Vagina (tissue), 2 donors: Measurements from ENCODE around the gene SLTM. TPM values are rescaled to one million over a fixed set of nuclear protein-coding genes. Genes with fewer than 3 reads are reported as not detected.

Source experiments
- DNase-seq, 2 donors: peaks; one replicate each; pipeline ENCODE4 v3.0.0-alpha.2; 2017; ENCODE audit errors: extremely low spot score in 2 of 2
- H3K27ac ChIP-seq: fragments of 200-600 bp; sonication (generic); one replicate; pipeline ENCODE4 v1.5.1; 2019
- H3K27me3 ChIP-seq: fragments of 200-600 bp; sonication (generic); one replicate; pipeline ENCODE4 v1.5.1; 2019
- H3K36me3 ChIP-seq, 2 donors: fragments of 200-600 bp; sonication (generic); one replicate each; pipeline ENCODE4 v1.5.1; 2017 to 2019
- H3K4me1 ChIP-seq: fragments of 200-600 bp; sonication (generic); one replicate; pipeline ENCODE4 v1.5.1; 2019
- H3K4me3 ChIP-seq, 2 donors: fragments of 200-600 bp; sonication (generic); 1 replicate in 1 of 2; 2 replicates in 1 of 2; pipeline ENCODE4 v1.5.1; 2016 to 2019
- H3K9me3 ChIP-seq: fragments of 200-600 bp; sonication (generic); one replicate; pipeline ENCODE4 v1.5.1; 2019
- CTCF ChIP-seq, 3 experiments: fragments of 450-650 bp in 2 of 3; fragments of 200-600 bp in 1 of 3; sonication (generic) in 1 of 3; IDR thresholded peaks; one replicate each; pipeline ENCODE4 v1.5.1; 2017 to 2019; ENCODE audit warnings: antibody characterized with exemption in 3 of 3, mild to moderate bottlenecking in 2 of 3, moderate library complexity in 2 of 3
- POLR2A ChIP-seq, 2 donors: fragments of 450-650 bp; IDR thresholded peaks; one replicate each; pipeline ENCODE4 v1.6.1; 2017; ENCODE audit warnings: antibody characterized with exemption in 2 of 2, mild to moderate bottlenecking in 2 of 2, moderate library complexity in 2 of 2
- POLR2AphosphoS5 ChIP-seq, 2 donors: sonication (generic); formaldehyde crosslinking; IDR thresholded peaks; one replicate each; pipeline ENCODE4 v1.9.0; 2017; ENCODE audit warnings: antibody characterized with exemption in 2 of 2, mild to moderate bottlenecking in 2 of 2, low read depth in 1 of 2; ENCODE audit not compliant: insufficient read depth in 1 of 2
- intact Hi-C: fragments of 100-400 bp; cut with DNase I; formaldehyde crosslinking; loops from one replicate; pipeline ENCODE4 v1.15.1; 2023
- total RNA-seq: library from RNA; depleted of rRNA; stranded (reverse); fragments of >200 nt; gene quantifications from one replicate; pipeline ENCODE4 v1.2.3, GENCODE V29; 2016

Gene SLTM
- total RNA-seq, 1 donor from 2014 or later = 76.9 TPM

- Histone ChIP-seq H3K4me1 (no peaks in the 10 kb centered on the region), H3K27me3 (no peaks in the 10 kb centered on the region), H3K4me3 (no peak overlapping the region), H3K27ac (no peak overlapping the region), H3K36me3 (peaks cover 0 to 52% of the 10 kb centered on the region in 2 donors), H3K9me3 (no peaks in the 10 kb centered on the region)
- no peak for TF ChIP-seq POLR2AphosphoS5 (IDR thresholded peaks at IDR 0.05; ENCODE audit: insufficient read depth in 1 of 2, low read depth in 1 of 2)
- no peak for TF ChIP-seq CTCF (IDR thresholded peaks at IDR 0.05)
- no peak for TF ChIP-seq POLR2A (IDR thresholded peaks at IDR 0.05)
- intact Hi-C loops = no loop called here
- DNase-seq = no peak
Observed at GRCh38 chr15:58909616-58910015, 23.9 kb downstream of the SLTM start.

GRCh38 chr15:58908550-58909309 lies 24.7 kb downstream of the SLTM start:
- no peak for TF ChIP-seq CTCF (IDR thresholded peaks at IDR 0.05)
- no peak for TF ChIP-seq POLR2A (IDR thresholded peaks at IDR 0.05)
- TF ChIP-seq POLR2AphosphoS5 (IDR thresholded peaks at IDR 0.05; ENCODE audit: insufficient read depth in 1 of 2, low read depth in 1 of 2) = no peak
- Histone ChIP-seq H3K4me3 (no peak overlapping the region), H3K27ac (no peak overlapping the region), H3K4me1 (no peaks in the 10 kb centered on the region), H3K36me3 (peaks cover 0 to 46% of the 10 kb centered on the region in 2 donors), H3K9me3 (no peaks in the 10 kb centered on the region), H3K27me3 (no peaks in the 10 kb centered on the region)
- intact Hi-C loops = no loop called here
- no peak for DNase-seq

GRCh38 chr15:58900631-58901030 lies 32.8 kb downstream of the SLTM start:
- Histone ChIP-seq H3K4me1 (no peaks in the 10 kb centered on the region), H3K9me3 (no peaks in the 10 kb centered on the region), H3K36me3 (peaks cover 0 to 36% of the 10 kb centered on the region in 2 donors), H3K4me3 (no peak overlapping the region), H3K27me3 (no peaks in the 10 kb centered on the region), H3K27ac (no peak overlapping the region)
- TF ChIP-seq POLR2A (IDR thresholded peaks at IDR 0.05) = no peak
- TF ChIP-seq POLR2AphosphoS5 (IDR thresholded peaks at IDR 0.05; ENCODE audit: insufficient read depth in 1 of 2, low read depth in 1 of 2) = no peak
- TF ChIP-seq CTCF (IDR thresholded peaks at IDR 0.05) = no peak
- intact Hi-C loops = no loop called here
- no peak for DNase-seq

GRCh38 chr15:58898150-58898680 lies 35.3 kb downstream of the SLTM start:
- intact Hi-C loops = no loop called here
- no peaks in the 10 kb centered on the region for H3K9me3 ChIP-seq

More at GRCh38 chr15:58898150-58898680, 35.3 kb downstream of the SLTM start:
- H3K4me3 ChIP-seq = no peak overlapping the region
- TF ChIP-seq CTCF (IDR thresholded peaks at IDR 0.05) (no peak), POLR2AphosphoS5 (IDR thresholded peaks at IDR 0.05; ENCODE audit: insufficient read depth in 1 of 2, low read depth in 1 of 2) (no peak), POLR2A (IDR thresholded peaks at IDR 0.05) (no peak)
- H3K27me3 ChIP-seq = no peaks in the 10 kb centered on the region
- peaks cover 0 to 40% of the 10 kb centered on the region in 2 donors for H3K36me3 ChIP-seq
- no peaks in the 10 kb centered on the region for H3K4me1 ChIP-seq
- DNase-seq = no peak
- no peak overlapping the region for H3K27ac ChIP-seq
